Transverse colon (tissue), 4 donors: Measurements from ENCODE around the gene NBDY. TPM values are rescaled to one million over a fixed set of nuclear protein-coding genes. Genes with fewer than 3 reads are reported as not detected.

Source experiments
- DNase-seq: peaks from one replicate; pipeline ENCODE4 v3.0.0-alpha.2; 2019
- H3K27ac ChIP-seq, 4 donors: fragments of 200-600 bp; sonication (generic); 2 replicates each; pipeline ENCODE4 v1.5.1; 2016 to 2018; ENCODE audit warnings: inconsistent platforms in 4 of 4
- H3K27me3 ChIP-seq: fragments of 200-600 bp; sonication (generic); 2 replicates; pipeline ENCODE4 v1.5.1; 2017; ENCODE audit warnings: inconsistent platforms
- H3K36me3 ChIP-seq, 4 donors: fragments of 200-600 bp; sonication (generic); 2 replicates each; pipeline ENCODE4 v1.5.1; 2017 to 2019; ENCODE audit warnings: inconsistent platforms in 4 of 4
- H3K4me1 ChIP-seq, 4 donors: fragments of 200-600 bp; sonication (generic); 2 replicates each; pipeline ENCODE4 v1.5.1; 2017 to 2020; ENCODE audit warnings: inconsistent platforms in 4 of 4
- H3K4me3 ChIP-seq, 4 donors: fragments of 200-600 bp; sonication (generic); 1 replicate in 1 of 4; 2 replicates in 3 of 4; pipeline versions ENCODE4 v1.5.1 to v1.6.1; 2017 to 2019; ENCODE audit warnings: inconsistent platforms in 4 of 4
- H3K9me3 ChIP-seq, 2 donors: fragments of 200-600 bp; sonication (generic); 2 replicates each; pipeline ENCODE4 v1.5.1; 2017 to 2019; ENCODE audit warnings: inconsistent platforms in 2 of 2
- EP300 ChIP-seq: sonication (generic); formaldehyde crosslinking; IDR thresholded peaks from one replicate; pipeline ENCODE4 v1.6.1; 2017; ENCODE audit warnings: antibody characterized with exemption, low read depth
- POLR2A ChIP-seq: fragments of 450-650 bp; IDR thresholded peaks from one replicate; pipeline ENCODE4 v1.6.1; 2016; ENCODE audit warnings: antibody characterized with exemption, mild to moderate bottlenecking, moderate library complexity
- POLR2AphosphoS5 ChIP-seq, 3 donors: sonication (generic); formaldehyde crosslinking; IDR thresholded peaks; one replicate each; pipeline ENCODE4 v1.6.1; 2016; ENCODE audit warnings: antibody characterized with exemption in 3 of 3
- WGBS, 2 donors: methylation state at CpG; one replicate each; pipeline ENCODE4 v1.1.5; 2018; ENCODE audit warnings: low coverage in 1 of 2; 5-methylcytosine and 5-hydroxymethylcytosine counted together
- in situ Hi-C, 4 donors: fragments of 200-750 bp; cut with MboI; loops; one replicate each; pipeline versions ENCODE4 v1.15.0 to v1.15.1; 2017; ENCODE audit warnings: low sequenced_read_pairs in 3 of 4, low pct_ligation_motif_present in 1 of 4, low pct_unique_long_range_greater_than_20kb in 1 of 4
- intact Hi-C: fragments of 100-400 bp; cut with DNase I; formaldehyde crosslinking; loops from one replicate; pipeline ENCODE4 v1.15.1; 2023; ENCODE audit warnings: low total_unique reads
- total RNA-seq, 4 donors: library from RNA; depleted of rRNA; stranded (reverse); fragments of >200 nt; gene quantifications; one replicate each; pipeline ENCODE4 v1.1.0, GENCODE V29; 2016
- TF ChIP-seq, protein P1 (sequence below), 5 experiments: fragments of 200-600 bp in 3 of 5; fragments of 450-650 bp in 2 of 5; sonication (generic) in 3 of 5; IDR thresholded peaks; 1 replicate in 2 of 5; 2 replicates in 3 of 5; pipeline ENCODE4 v1.5.1; 2016 to 2017; ENCODE audit warnings: antibody characterized with exemption in 5 of 5, inconsistent platforms in 3 of 5, mild to moderate bottlenecking in 2 of 5, moderate library complexity in 1 of 5

The NBDY gene
- total RNA-seq, 4 donors from 2014 or later: 4.1 to 10.5 (median 9.4) TPM; not detected in 1

DNA sequence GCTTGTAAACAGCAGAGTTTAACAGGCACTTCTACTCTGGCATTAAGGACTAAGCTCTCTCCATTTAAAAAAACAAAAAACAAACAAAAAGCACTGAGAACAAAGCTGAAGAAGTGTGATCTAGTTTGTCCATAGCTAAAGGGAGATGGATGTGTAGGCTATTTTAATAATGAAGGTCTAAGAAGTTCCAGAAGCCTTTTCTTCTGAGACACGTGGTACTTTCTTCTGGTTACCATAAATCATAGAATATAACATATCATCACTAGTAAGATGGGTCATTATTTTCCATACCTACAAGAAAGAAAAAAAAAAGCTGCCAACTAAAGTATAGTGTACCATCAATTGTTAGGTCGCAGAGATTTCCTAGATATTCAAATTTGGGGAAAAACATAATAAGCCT is 722 bp upstream of the NBDY start:
- H3K36me3 ChIP-seq: no peaks in the 10 kb centered on the region
- peaks cover 0 to 9% (median 0%) of the 10 kb centered on the region in 4 donors for H3K4me1 ChIP-seq
- no peak for TF ChIP-seq POLR2A
- TF ChIP-seq EP300: no peak
- TF ChIP-seq POLR2AphosphoS5 (IDR thresholded peaks at IDR 0.05): no peak
- no peak overlapping the region for H3K4me3 ChIP-seq
- H3K9me3 ChIP-seq: no peaks in the 10 kb centered on the region
- in situ Hi-C loops (loop anchor here in 2 of 4 donors (25.0 kb wide), 2 partner anchors 166 to 466 kb away; partner anchors contain the start of gene UBQLN2 (in 1 of the 2)), intact Hi-C loops (loop anchor here (5.0 kb wide), 1 partner anchor 1404 kb away; no protein-coding TSS in a partner anchor)
- no peak for DNase-seq
- no peaks in the 10 kb centered on the region for H3K27me3 ChIP-seq
- 0 to 18% methylated on average over 1 to 2 of the region's 2 CpGs for WGBS, 2 donors
- H3K27ac ChIP-seq: no peak overlapping the region

DNA sequence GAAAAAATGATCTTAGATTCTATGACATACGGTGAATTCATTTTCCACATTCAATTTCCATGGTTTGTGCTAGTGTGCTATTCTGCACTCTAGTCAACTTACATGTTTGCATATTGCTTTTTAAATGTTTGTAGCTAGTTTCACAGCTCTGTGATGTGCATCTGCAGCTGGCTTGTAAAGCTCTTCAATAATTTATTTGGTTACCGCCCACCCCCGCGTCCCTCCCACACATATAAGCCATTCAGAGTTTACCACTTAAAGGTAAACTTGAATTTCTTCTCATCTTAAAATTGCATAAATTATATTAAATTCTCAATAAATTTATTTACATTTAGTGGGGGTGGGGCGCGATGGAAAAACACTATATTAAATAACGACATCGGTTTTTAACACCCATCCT is 291 bp upstream of the NBDY start:
- 20% methylated on average over 8 of the region's 8 CpGs; no CpG with 5 or more reads in 1 of the 2 donors for WGBS, 2 donors
- Histone ChIP-seq H3K4me1 (peaks cover 0 to 9% (median 0%) of the 10 kb centered on the region in 4 donors), H3K9me3 (no peaks in the 10 kb centered on the region), H3K4me3 (peak overlapping the region in 3 of 4 donors; percentile 43 to 64 (median 49)), H3K27ac (peak overlapping the region; percentile 70 to 81 (median 76)), H3K27me3 (no peaks in the 10 kb centered on the region), H3K36me3 (no peaks in the 10 kb centered on the region)
- TF ChIP-seq, protein P1, sequence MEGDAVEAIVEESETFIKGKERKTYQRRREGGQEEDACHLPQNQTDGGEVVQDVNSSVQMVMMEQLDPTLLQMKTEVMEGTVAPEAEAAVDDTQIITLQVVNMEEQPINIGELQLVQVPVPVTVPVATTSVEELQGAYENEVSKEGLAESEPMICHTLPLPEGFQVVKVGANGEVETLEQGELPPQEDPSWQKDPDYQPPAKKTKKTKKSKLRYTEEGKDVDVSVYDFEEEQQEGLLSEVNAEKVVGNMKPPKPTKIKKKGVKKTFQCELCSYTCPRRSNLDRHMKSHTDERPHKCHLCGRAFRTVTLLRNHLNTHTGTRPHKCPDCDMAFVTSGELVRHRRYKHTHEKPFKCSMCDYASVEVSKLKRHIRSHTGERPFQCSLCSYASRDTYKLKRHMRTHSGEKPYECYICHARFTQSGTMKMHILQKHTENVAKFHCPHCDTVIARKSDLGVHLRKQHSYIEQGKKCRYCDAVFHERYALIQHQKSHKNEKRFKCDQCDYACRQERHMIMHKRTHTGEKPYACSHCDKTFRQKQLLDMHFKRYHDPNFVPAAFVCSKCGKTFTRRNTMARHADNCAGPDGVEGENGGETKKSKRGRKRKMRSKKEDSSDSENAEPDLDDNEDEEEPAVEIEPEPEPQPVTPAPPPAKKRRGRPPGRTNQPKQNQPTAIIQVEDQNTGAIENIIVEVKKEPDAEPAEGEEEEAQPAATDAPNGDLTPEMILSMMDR (IDR thresholded peaks at IDR 0.05): no peak
- TF ChIP-seq EP300 (no peak), POLR2AphosphoS5 (IDR thresholded peaks at IDR 0.05) (no peak), POLR2A (no peak)
- DNase-seq: peak; percentile 20
- intact Hi-C loops (loop anchor here (5.0 kb wide), 1 partner anchor 1404 kb away; no protein-coding TSS in a partner anchor), in situ Hi-C loops (loop anchor here in 2 of 4 donors (25.0 kb wide), 2 partner anchors 166 to 466 kb away; partner anchors contain the start of gene UBQLN2 (in 1 of the 2))

DNA sequence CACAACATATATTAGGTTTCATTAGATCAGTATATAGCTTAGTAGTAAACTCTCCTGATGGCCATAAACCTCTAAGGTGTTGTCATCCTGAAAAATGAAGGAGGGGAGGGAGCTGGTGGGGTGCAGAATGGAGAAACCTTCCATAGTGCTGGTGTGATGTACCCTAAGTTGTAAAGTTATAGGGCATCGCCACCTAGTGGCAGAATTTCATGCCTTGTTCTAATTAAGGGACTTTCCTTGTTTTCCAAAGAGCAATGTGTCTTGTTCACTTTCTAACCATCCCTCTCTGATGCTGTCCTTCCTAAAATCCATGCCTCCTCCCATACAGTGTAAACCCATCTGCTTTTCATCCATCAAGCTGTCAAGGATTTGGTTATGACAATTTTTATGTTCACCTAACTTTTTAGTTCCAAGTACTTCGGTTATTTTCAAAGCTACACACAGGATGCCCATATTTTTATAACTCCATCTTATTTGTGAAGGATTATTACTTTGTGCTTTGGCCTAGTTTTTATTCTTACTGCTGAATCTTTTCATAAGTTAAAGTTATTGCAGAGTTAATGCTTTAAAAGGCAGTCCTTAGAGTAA is 4.5 kb downstream of the NBDY start:
- DNase-seq: peak; percentile 61
- no peak for TF ChIP-seq EP300
- TF ChIP-seq, protein P1 (IDR thresholded peaks at IDR 0.05): peak in 4 of 5 experiments; percentile 53 to 73 (median 54)
- WGBS, 2 donors: 47 to 100% methylated on average over 1 to 2 of the region's 2 CpGs
- Histone ChIP-seq H3K4me1 (peaks cover 0 to 7% (median 0%) of the 10 kb centered on the region in 4 donors), H3K4me3 (no peak overlapping the region), H3K36me3 (no peaks in the 10 kb centered on the region), H3K27me3 (no peaks in the 10 kb centered on the region), H3K27ac (no peak overlapping the region), H3K9me3 (no peaks in the 10 kb centered on the region)
- intact Hi-C loops: no loop called here
- in situ Hi-C loops: loop anchor here in 2 of 4 donors (25.0 kb wide), 2 partner anchors 171 to 471 kb away; partner anchors contain the start of gene UBQLN2 (in 1 of the 2)

DNA sequence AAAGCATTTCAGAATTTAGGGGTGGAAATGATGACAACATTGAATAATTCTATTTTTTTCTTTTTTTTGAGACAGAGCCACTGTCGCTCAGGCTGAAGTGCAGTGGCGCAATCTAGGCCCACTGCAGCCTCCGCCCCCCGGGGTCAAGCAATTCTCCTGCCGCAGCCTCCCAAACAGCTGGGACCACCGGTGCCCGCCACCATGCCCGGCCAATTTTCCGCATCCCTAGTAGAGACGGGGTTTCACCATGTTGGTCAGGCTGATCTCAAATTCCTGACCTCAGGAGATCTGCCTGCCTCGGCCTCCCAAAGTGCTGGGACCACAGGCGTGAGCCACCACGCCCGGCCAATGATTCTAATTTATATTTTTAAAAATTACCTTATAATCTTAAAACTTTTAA is 7.2 kb downstream of the NBDY start:
- no peaks in the 10 kb centered on the region for H3K9me3 ChIP-seq
- intact Hi-C loops (no loop called here), in situ Hi-C loops (loop anchor here in 2 of 4 donors (25.0 kb wide), 2 partner anchors 174 to 474 kb away; partner anchors contain the start of gene UBQLN2 (in 1 of the 2))
- no peak for DNase-seq
- no peak for TF ChIP-seq EP300
- no peak for TF ChIP-seq POLR2AphosphoS5 (IDR thresholded peaks at IDR 0.05)
- H3K4me1 ChIP-seq: no peaks in the 10 kb centered on the region
- H3K27ac ChIP-seq: no peak overlapping the region
- 91 to 100% methylated on average over 1 to 14 of the region's 14 CpGs for WGBS, 2 donors
- H3K4me3 ChIP-seq: no peak overlapping the region
- H3K36me3 ChIP-seq: no peaks in the 10 kb centered on the region
- H3K27me3 ChIP-seq: no peaks in the 10 kb centered on the region

DNA sequence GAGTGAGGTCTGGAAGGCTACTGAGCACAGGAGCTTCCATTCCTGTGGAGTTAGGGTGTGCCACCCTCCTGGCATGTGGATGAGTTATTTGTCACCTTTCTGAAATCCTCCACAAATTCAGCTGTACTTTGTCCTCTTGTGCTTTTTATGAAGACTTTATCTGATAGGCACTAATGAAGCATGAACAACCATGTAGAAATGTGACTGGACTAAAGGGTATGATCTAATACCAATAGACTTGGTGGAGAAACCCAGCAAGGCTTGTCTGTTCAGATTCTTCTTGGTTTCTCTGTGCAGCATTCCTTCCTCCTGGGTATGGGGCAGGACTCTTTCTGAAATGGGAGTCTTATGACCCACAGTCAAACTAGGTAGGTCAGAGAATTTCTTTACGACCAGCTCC is 9.6 kb downstream of the NBDY start:
- H3K27ac ChIP-seq: no peak overlapping the region
- no peaks in the 10 kb centered on the region for H3K4me1 ChIP-seq
- TF ChIP-seq POLR2AphosphoS5 (IDR thresholded peaks at IDR 0.05): no peak
- TF ChIP-seq, protein P1 (IDR thresholded peaks at IDR 0.05): no peak
- H3K36me3 ChIP-seq: no peaks in the 10 kb centered on the region
- no peaks in the 10 kb centered on the region for H3K27me3 ChIP-seq
- no peak overlapping the region for H3K4me3 ChIP-seq
- DNase-seq: no peak
- WGBS, 2 donors: 65% methylated on average over 1 of the region's 1 CpG; no CpG with 5 or more reads in 1 of the 2 donors
- in situ Hi-C loops (loop anchor here in 2 of 4 donors (25.0 kb wide), 2 partner anchors 176 to 476 kb away; partner anchors contain the start of gene UBQLN2 (in 1 of the 2)), intact Hi-C loops (no loop called here)
- H3K9me3 ChIP-seq: no peaks in the 10 kb centered on the region
